IgD-negative memory B cell (primary cell): ENCODE results near the gene WDR37. TPM values are rescaled to one million over a fixed set of nuclear protein-coding genes. Genes with fewer than 3 reads are reported as not detected.

Experiments used
- polyA plus RNA-seq: library from polyadenylated mRNA; unstranded; fragments of 300-500 nt; fragmentation: Illumina TruSeq; gene quantifications from one replicate; pipeline ENCODE4 v1.2.3, GENCODE V29; 2021

The WDR37 gene
- polyA plus RNA-seq, 1 donor from 2014 or later: 14.7 TPM

Other genes with a start within 250 kb of the WDR37 start
- 31.3 TPM for gene LARP4B, start 124.7 kb upstream of the WDR37 start, polyA plus RNA-seq
- 20.7 TPM for gene GTPBP4, start 68.0 kb upstream of the WDR37 start, polyA plus RNA-seq
- gene IDI2, start 30.5 kb upstream of the WDR37 start, polyA plus RNA-seq: not detected
- gene IDI1, start 7.3 kb upstream of the WDR37 start, polyA plus RNA-seq: 54.8 TPM